HG03045 (cell line): ENCODE results near the gene SLC66A1.

Source experiments
- ATAC-seq: cut with Tn5 transposase; IDR thresholded peaks from one replicate; pipeline ENCODE4 v1.9.1; 2021; ENCODE audit warnings: mild to moderate bottlenecking, moderate library complexity; ENCODE audit not compliant: unreplicated experiment

Gene SLC66A1

GRCh38 chr1:19324665-19324990, 12.5 kb downstream of the SLC66A1 start:
- ATAC-seq = no peak

- no peak for ATAC-seq
Measured at GRCh38 chr1:19325368-19325957, 13.3 kb downstream of the SLC66A1 start.

- ATAC-seq = no peak
Measured at GRCh38 chr1:19325958-19326747, 14.0 kb downstream of the SLC66A1 start.

- ATAC-seq = no peak
Measured at GRCh38 chr1:19326748-19327065, 14.6 kb downstream of the SLC66A1 start.

- ATAC-seq = no peak
Measured at GRCh38 chr1:19327301-19327700, 15.2 kb downstream of the SLC66A1 start.

- no peak for ATAC-seq
Measured at GRCh38 chr1:19327736-19328135, 15.6 kb downstream of the SLC66A1 start.

- no peak for ATAC-seq
Measured at GRCh38 chr1:19328486-19328885, 16.4 kb downstream of the SLC66A1 start.

GRCh38 chr1:19329188-19329587, 17.1 kb downstream of the SLC66A1 start:
- ATAC-seq = no peak

- no peak for ATAC-seq
Measured at GRCh38 chr1:19329611-19330010, 17.5 kb downstream of the SLC66A1 start.

- no peak for ATAC-seq
Measured at GRCh38 chr1:19330449-19331135, 18.5 kb downstream of the SLC66A1 start.

GRCh38 chr1:19331262-19331878, 19.2 kb downstream of the SLC66A1 start:
- no peak for ATAC-seq

GRCh38 chr1:19332832-19333231, 20.7 kb downstream of the SLC66A1 start:
- no peak for ATAC-seq

- ATAC-seq = no peak
Measured at GRCh38 chr1:19333587-19334354, 21.6 kb downstream of the SLC66A1 start.

- ATAC-seq = no peak
Measured at GRCh38 chr1:19336543-19336942, 24.4 kb downstream of the SLC66A1 start.

- no peak for ATAC-seq
Measured at GRCh38 chr1:19337289-19337688, 25.2 kb downstream of the SLC66A1 start.

- ATAC-seq = no peak
Measured at GRCh38 chr1:19338323-19338762, 26.2 kb downstream of the SLC66A1 start.

GRCh38 chr1:19339214-19339861, 27.2 kb downstream of the SLC66A1 start:
- no peak for ATAC-seq

GRCh38 chr1:19340387-19340937, 28.3 kb downstream of the SLC66A1 start:
- ATAC-seq = no peak

GRCh38 chr1:19341201-19342061, 29.3 kb downstream of the SLC66A1 start:
- ATAC-seq = no peak
